Pancreas (tissue), 10 donors: ENCODE measurements around the gene TBC1D2. TPM values are rescaled to one million over a fixed set of nuclear protein-coding genes. Genes with fewer than 3 reads are reported as not detected.

ENCODE experiments used
- ATAC-seq, 4 donors: fragments of 200-7000 bp; cut with Tn5 transposase; one replicate each; pipeline versions ENCODE4 v1.8.0 to v1.9.1; 2020; ENCODE audit warnings: mild to moderate bottlenecking in 4 of 4, moderate library complexity in 4 of 4
- DNase-seq, 6 donors: peaks; one replicate each; pipeline ENCODE4 v3.0.0-alpha.2; 2020
- FAIRE-seq: peaks from 2 replicates; lab custom pipeline; 2012; peaks lifted over from hg19 to GRCh38; lab: Jason Lieb, UNC
- H3K27ac ChIP-seq, 4 donors: fragments of 200-600 bp; sonication (generic); 1 replicate in 3 of 4; 2 replicates in 1 of 4; pipeline versions ENCODE4 v1.5.0 to v1.8.0; 2020
- H3K27me3 ChIP-seq, 4 donors: fragments of 200-600 bp; one replicate each; pipeline ENCODE4 v1.8.0; 2021
- H3K36me3 ChIP-seq, 3 donors: fragments of 200-600 bp; sonication (generic) in 1 of 3; one replicate each; pipeline versions ENCODE4 v1.5.0 to v1.8.0; 2020 to 2021
- H3K4me1 ChIP-seq, 3 donors: fragments of 200-600 bp; one replicate each; pipeline ENCODE4 v1.8.0; 2021
- H3K4me3 ChIP-seq, 4 donors: fragments of 200-600 bp; sonication (generic) in 2 of 4; one replicate each; pipeline versions ENCODE4 v1.5.0 to v1.8.0; 2020 to 2021
- H3K9me3 ChIP-seq, 4 donors: fragments of 200-600 bp; one replicate each; pipeline ENCODE4 v1.8.0; 2021
- WGBS, 2 donors: extraction: QIAGEN DNeasy Blood & Tissue Kit; methylation state at CpG; one replicate each; pipeline ENCODE4 v1.1.7; 2013; 5-methylcytosine and 5-hydroxymethylcytosine counted together
- intact Hi-C, 3 donors: fragments of 100-400 bp; cut with DNase I; formaldehyde crosslinking; loops; one replicate each; pipeline versions ENCODE4 v1.11.1 to v1.14.2; 2022
- polyA plus RNA-seq, 2 donors: library from polyadenylated mRNA; stranded (reverse); fragments of 200-250 nt; gene quantifications; one replicate each; pipeline ENCODE4 v1.2.3, GENCODE V29; 2013
- total RNA-seq, 6 donors: library from RNA; stranded (reverse); fragmentation: NEBNext Ultra II Directional in 4 of 6; extraction: Animal tissue kit (Norgen Biotek cat#: 25700) in 4 of 6; gene quantifications; one replicate each; pipeline versions ENCODE4 v1.2.1 to v1.2.4, GENCODE V29; 2021 to 2023
- TF ChIP-seq, protein P1 (sequence below), 4 donors: fragments of 200-600 bp; sonication (generic) in 3 of 4; IDR thresholded peaks; one replicate each; pipeline versions ENCODE4 v1.5.0 to v1.8.0; 2021; ENCODE audit warnings: antibody characterized with exemption in 4 of 4
- donor health status: healthy with polysubstance abuse.
- donor health status: DM: no; HTN: no; CAD: no; lungs with moderate emphysema.
- donor health status: DM: no; HTN: no; CAD: no.
- donor health status: control.
- donor health status: control.
- donor health status: Bipolar disorder and iron deficiency.
- donor health status: DM: yes; HTN: yes; CAD: no.
- donor health status: DM: no; HTN: no; CAD: no.
- donor health status: DM: no; HTN: no; CAD: no.
- donor health status: DM: yes; HTN: yes; CAD: no.

Gene TBC1D2
- total and polyA plus RNA-seq, 8 donors, result 1.9 to 5.2 (median 2.4) TPM

DNA sequence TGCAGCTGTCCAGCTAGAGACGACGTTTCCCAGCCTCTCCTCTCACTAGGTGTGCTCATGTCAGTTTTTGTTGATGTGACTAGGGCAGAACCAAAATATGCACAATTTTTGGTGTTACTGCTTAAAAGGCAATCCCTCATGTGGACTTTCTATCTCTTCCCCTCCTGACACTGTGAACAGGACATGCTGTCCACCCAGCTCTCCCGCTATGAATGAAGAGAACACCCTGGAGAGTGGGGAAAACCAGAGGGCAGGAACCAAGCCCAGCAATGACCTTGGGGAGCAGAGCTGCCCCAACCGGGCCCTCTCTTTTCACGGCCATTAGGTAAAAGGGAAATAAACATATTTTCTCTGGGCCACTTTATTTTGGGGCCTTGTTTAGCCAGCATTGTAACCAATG is 46.7 kb upstream of the TBC1D2 start:
- no peak for DNase-seq
- Histone ChIP-seq H3K36me3 (no peaks in the 10 kb centered on the region), H3K4me3 (no peak overlapping the region), H3K27ac (no peak overlapping the region), H3K9me3 (no peaks in the 10 kb centered on the region), H3K27me3 (no peaks in the 10 kb centered on the region), H3K4me1 (no peaks in the 10 kb centered on the region)
- intact Hi-C loops, result no loop called here
- no peak for FAIRE-seq
- WGBS, 2 donors, result 46 to 47% methylated on average over 5 of the region's 5 CpGs
- no peak for ATAC-seq
- TF ChIP-seq, protein P1, sequence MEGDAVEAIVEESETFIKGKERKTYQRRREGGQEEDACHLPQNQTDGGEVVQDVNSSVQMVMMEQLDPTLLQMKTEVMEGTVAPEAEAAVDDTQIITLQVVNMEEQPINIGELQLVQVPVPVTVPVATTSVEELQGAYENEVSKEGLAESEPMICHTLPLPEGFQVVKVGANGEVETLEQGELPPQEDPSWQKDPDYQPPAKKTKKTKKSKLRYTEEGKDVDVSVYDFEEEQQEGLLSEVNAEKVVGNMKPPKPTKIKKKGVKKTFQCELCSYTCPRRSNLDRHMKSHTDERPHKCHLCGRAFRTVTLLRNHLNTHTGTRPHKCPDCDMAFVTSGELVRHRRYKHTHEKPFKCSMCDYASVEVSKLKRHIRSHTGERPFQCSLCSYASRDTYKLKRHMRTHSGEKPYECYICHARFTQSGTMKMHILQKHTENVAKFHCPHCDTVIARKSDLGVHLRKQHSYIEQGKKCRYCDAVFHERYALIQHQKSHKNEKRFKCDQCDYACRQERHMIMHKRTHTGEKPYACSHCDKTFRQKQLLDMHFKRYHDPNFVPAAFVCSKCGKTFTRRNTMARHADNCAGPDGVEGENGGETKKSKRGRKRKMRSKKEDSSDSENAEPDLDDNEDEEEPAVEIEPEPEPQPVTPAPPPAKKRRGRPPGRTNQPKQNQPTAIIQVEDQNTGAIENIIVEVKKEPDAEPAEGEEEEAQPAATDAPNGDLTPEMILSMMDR (IDR thresholded peaks at IDR 0.05), result no peak

- no peak for FAIRE-seq
- no peak for DNase-seq
- 84 to 94% methylated on average over 3 of the region's 3 CpGs for WGBS, 2 donors
Measured at GRCh38 chr9:98300611-98301010, 45.2 kb upstream of the TBC1D2 start.

GRCh38 chr9:98298476-98298875 is 43.0 kb upstream of the TBC1D2 start:
- no peaks in the 10 kb centered on the region for H3K9me3 ChIP-seq
- no peak overlapping the region for H3K4me3 ChIP-seq
- FAIRE-seq (no peak), DNase-seq (no peak), ATAC-seq (no peak)
- no peaks in the 10 kb centered on the region for H3K36me3 ChIP-seq
- H3K4me1 ChIP-seq, result no peaks in the 10 kb centered on the region
- intact Hi-C loops, result no loop called here
- TF ChIP-seq, protein P1 (IDR thresholded peaks at IDR 0.05), result no peak
- H3K27me3 ChIP-seq, result no peaks in the 10 kb centered on the region
- H3K27ac ChIP-seq, result no peak overlapping the region

More at GRCh38 chr9:98300611-98301010, 45.2 kb upstream of the TBC1D2 start:
- Histone ChIP-seq H3K4me1 (no peaks in the 10 kb centered on the region), H3K27me3 (no peaks in the 10 kb centered on the region), H3K9me3 (no peaks in the 10 kb centered on the region), H3K36me3 (no peaks in the 10 kb centered on the region), H3K4me3 (no peak overlapping the region), H3K27ac (no peak overlapping the region)
- ATAC-seq, result no peak
- TF ChIP-seq, protein P1 (IDR thresholded peaks at IDR 0.05), result no peak
- intact Hi-C loops, result no loop called here

GRCh38 chr9:98295824-98296223 is 40.4 kb upstream of the TBC1D2 start:
- H3K4me3 ChIP-seq, result no peak overlapping the region
- TF ChIP-seq, protein P1 (IDR thresholded peaks at IDR 0.05), result no peak
- ATAC-seq, result no peak
- no peaks in the 10 kb centered on the region for H3K9me3 ChIP-seq
- H3K27ac ChIP-seq, result no peak overlapping the region
- 84 to 86% methylated on average over 6 of the region's 6 CpGs for WGBS, 2 donors
- no peak for FAIRE-seq
- no peak for DNase-seq
- intact Hi-C loops, result no loop called here
- H3K4me1 ChIP-seq, result no peaks in the 10 kb centered on the region
- no peaks in the 10 kb centered on the region for H3K27me3 ChIP-seq
- no peaks in the 10 kb centered on the region for H3K36me3 ChIP-seq

GRCh38 chr9:98291820-98292219 is 36.4 kb upstream of the TBC1D2 start:
- Histone ChIP-seq H3K4me1 (no peaks in the 10 kb centered on the region), H3K36me3 (no peaks in the 10 kb centered on the region), H3K27me3 (no peaks in the 10 kb centered on the region), H3K4me3 (no peak overlapping the region), H3K9me3 (no peaks in the 10 kb centered on the region), H3K27ac (no peak overlapping the region)
- FAIRE-seq (no peak), DNase-seq (no peak), ATAC-seq (no peak)
- TF ChIP-seq, protein P1 (IDR thresholded peaks at IDR 0.05), result no peak
- intact Hi-C loops, result no loop called here
- 62% methylated on average over 5 of the region's 5 CpGs for WGBS, 2 donors
